B cell (primary cell): ENCODE data around the gene HIF3A. TPM values are rescaled to one million over a fixed set of nuclear protein-coding genes. Genes with fewer than 3 reads are reported as not detected.

Experiments used
- ATAC-seq: fragments of 200-7000 bp; cut with Tn5 transposase; one replicate; pipeline ENCODE4 v1.10.0; 2021; ENCODE audit warnings: low read depth, mild to moderate bottlenecking, moderate number of reproducible peaks, moderate library complexity
- CTCF ChIA-PET: fragments of 350-600 bp; sonication (Branson Sonifier 250); formaldehyde crosslinking; loops from one replicate; lab custom pipeline; 2021; ENCODE audit warnings: antibody characterized with exemption, inconsistent platforms; lab: Charles Lee
- POLR2A ChIA-PET: fragments of 350-600 bp; sonication (Branson Sonifier 250); formaldehyde crosslinking; loops from one replicate; lab custom pipeline; 2021; ENCODE audit warnings: antibody characterized with exemption; lab: Charles Lee
- DNase-seq: peaks from one replicate; pipeline ENCODE4 v3.0.0; 2013
- H2AFZ ChIP-seq: 2 replicates; pipeline ENCODE4 v1.6.1; 2012; ENCODE audit warnings: mild to moderate bottlenecking, low read depth, low read length; ENCODE audit not compliant: insufficient read depth, poor library complexity, severe bottlenecking
- H3K27ac ChIP-seq, 2 donors: 1 replicate in 1 of 2; 2 replicates in 1 of 2; pipeline ENCODE4 v1.5.1; 2012 to 2013; ENCODE audit warnings: low read length in 2 of 2, mild to moderate bottlenecking in 2 of 2, moderate library complexity in 1 of 2
- H3K27me3 ChIP-seq, 4 experiments: fragments of 200-600 bp in 1 of 4; sonication (generic) in 1 of 4; replicated peaks in 1 of 4; 1 replicate in 2 of 4; 2 replicates in 2 of 4; pipeline versions ENCODE4 v1.6.1 to v1.7.0; 2013 to 2016; ENCODE audit warnings: low read length in 3 of 4, mild to moderate bottlenecking in 2 of 4, mixed read lengths in 1 of 4, moderate library complexity in 1 of 4; ENCODE audit not compliant: insufficient read depth in 4 of 4, control insufficient read depth in 3 of 4; ENCODE audit errors: control extremely low read depth in 1 of 4
- H3K36me3 ChIP-seq, 2 experiments: replicated peaks in 1 of 2; 1 replicate in 1 of 2; 2 replicates in 1 of 2; pipeline versions ENCODE4 v1.6.1 to v1.7.1; 2013; ENCODE audit warnings: low read length in 1 of 2; ENCODE audit not compliant: insufficient read depth in 2 of 2, control insufficient read depth in 1 of 2; ENCODE audit errors: control extremely low read depth in 1 of 2, extremely low read depth in 1 of 2
- H3K4me1 ChIP-seq, 2 donors: fragments of 200-600 bp in 1 of 2; sonication (generic) in 1 of 2; 1 replicate in 1 of 2; 2 replicates in 1 of 2; pipeline versions ENCODE4 v1.5.1 to v1.6.1; 2013 to 2017; ENCODE audit warnings: low read length in 2 of 2; ENCODE audit not compliant: control insufficient read depth in 2 of 2, insufficient read depth in 2 of 2
- H3K4me2 ChIP-seq: replicated peaks from 2 replicates; pipeline ENCODE3; 2012; ENCODE audit warnings: mild to moderate bottlenecking, low read depth, low read length; ENCODE audit not compliant: poor library complexity, severe bottlenecking
- H3K4me3 ChIP-seq, 5 experiments: fragments of 200-600 bp in 1 of 5; sonication (generic) in 1 of 5; 1 replicate in 3 of 5; 2 replicates in 2 of 5; pipeline versions ENCODE4 v1.5.1 to v1.7.0; 2011 to 2016; ENCODE audit warnings: low read length in 4 of 5, mild to moderate bottlenecking in 4 of 5, low read depth in 2 of 5, control low read depth in 1 of 5, moderate library complexity in 1 of 5; ENCODE audit not compliant: insufficient read depth in 1 of 5; ENCODE audit errors: control extremely low read depth in 1 of 5, extremely low read depth in 1 of 5
- H3K79me2 ChIP-seq: fragments of 200-600 bp; sonication (generic); one replicate; pipeline ENCODE4 v1.6.0; 2016; ENCODE audit warnings: low read length; ENCODE audit not compliant: control insufficient read depth, insufficient read depth
- H3K9ac ChIP-seq: fragments of 200-600 bp; sonication (generic); 2 replicates; pipeline ENCODE4 v1.6.1; 2017; ENCODE audit warnings: mild to moderate bottlenecking, low read length, moderate library complexity
- H3K9me3 ChIP-seq, 3 donors: one replicate each; pipeline versions ENCODE4 v1.6.1 to v1.7.1; 2013; ENCODE audit warnings: low read length in 2 of 3; ENCODE audit not compliant: control insufficient read depth in 2 of 3, insufficient read depth in 1 of 3; ENCODE audit errors: control extremely low read depth in 1 of 3
- H4K20me1 ChIP-seq: 2 replicates; pipeline ENCODE4 v1.6.0; 2012; ENCODE audit warnings: mild to moderate bottlenecking, low read length; ENCODE audit not compliant: insufficient read depth, control insufficient read depth, poor library complexity, severe bottlenecking
- H3K27ac Mint-ChIP-seq: one replicate; pipeline ENCODE4 v1.8.0; 2021; ENCODE audit warnings: mixed read lengths
- H3K27me3 Mint-ChIP-seq: one replicate; pipeline ENCODE4 v1.8.0; 2021; ENCODE audit warnings: mixed read lengths
- H3K4me1 Mint-ChIP-seq: one replicate; pipeline ENCODE4 v1.8.0; 2021; ENCODE audit warnings: mixed read lengths
- H3K4me3 Mint-ChIP-seq: one replicate; pipeline ENCODE4 v1.8.0; 2021; ENCODE audit warnings: mixed read lengths
- H3K9me3 Mint-ChIP-seq: one replicate; pipeline ENCODE4 v1.8.0; 2022; ENCODE audit warnings: mixed read lengths; ENCODE audit not compliant: insufficient read depth
- EZH2 ChIP-seq: IDR thresholded peaks from 2 replicates; pipeline ENCODE4 v1.6.1; 2012; ENCODE audit warnings: borderline replicate concordance, low read depth, mild to moderate bottlenecking, moderate library complexity, low read length; ENCODE audit not compliant: insufficient read depth, poor library complexity, severe bottlenecking
- WGBS: methylation state at CpG from one replicate; pipeline ENCODE4 v1.1.5; 2013; ENCODE audit warnings: missing lambda C conversion rate; ENCODE audit not compliant: insufficient coverage; 5-methylcytosine and 5-hydroxymethylcytosine counted together
- intact Hi-C: fragments of 100-400 bp; cut with micrococcal nuclease; formaldehyde crosslinking; loops from one replicate; pipeline ENCODE4 v1.10.0; 2022
- polyA plus RNA-seq: library from polyadenylated mRNA; depleted of rRNA; stranded (reverse); fragments of >200 nt; gene quantifications from 2 replicates; pipeline ENCODE4 v1.2.3, GENCODE V29; 2012
- total RNA-seq, 2 donors: library from RNA; stranded (reverse); fragments of 120-200 nt in 1 of 2; gene quantifications; 1 replicate in 1 of 2; 2 replicates in 1 of 2; pipeline versions ENCODE4 v1.2.3 to v1.2.4, GENCODE V29; 2013 to 2022
- TF ChIP-seq, protein P1 (sequence below): fragments of 200-600 bp; IDR thresholded peaks from one replicate; pipeline ENCODE4 v1.8.0; 2022; ENCODE audit warnings: antibody characterized with exemption, mild to moderate bottlenecking

Gene HIF3A
- total and polyA plus RNA-seq, 2 donors (not counting 1 experiment from before 2014, with no cell fraction given), result not detected

- WGBS, result 93% methylated on average over 7 of the region's 9 CpGs
- ChIA-PET POLR2A (no interaction called here), CTCF (interaction anchor here (1.2 kb wide), 1 partner anchor 19 kb away, joined by 4 read pairs; no protein-coding TSS in a partner anchor)
- H3K4me3 ChIP-seq, result no peak overlapping the region
- H3K9ac ChIP-seq, result no peak overlapping the region
- Mint-ChIP-seq H3K27me3 (peaks cover 7% of the 10 kb centered on the region), H3K9me3 (peaks cover under 1% of the 10 kb centered on the region), H3K4me1 (no peaks in the 10 kb centered on the region), H3K27ac (no peak overlapping the region), H3K4me3 (no peak overlapping the region)
- no peak for ATAC-seq
- no peak overlapping the region for H3K4me2 ChIP-seq
- TF ChIP-seq, protein P1, sequence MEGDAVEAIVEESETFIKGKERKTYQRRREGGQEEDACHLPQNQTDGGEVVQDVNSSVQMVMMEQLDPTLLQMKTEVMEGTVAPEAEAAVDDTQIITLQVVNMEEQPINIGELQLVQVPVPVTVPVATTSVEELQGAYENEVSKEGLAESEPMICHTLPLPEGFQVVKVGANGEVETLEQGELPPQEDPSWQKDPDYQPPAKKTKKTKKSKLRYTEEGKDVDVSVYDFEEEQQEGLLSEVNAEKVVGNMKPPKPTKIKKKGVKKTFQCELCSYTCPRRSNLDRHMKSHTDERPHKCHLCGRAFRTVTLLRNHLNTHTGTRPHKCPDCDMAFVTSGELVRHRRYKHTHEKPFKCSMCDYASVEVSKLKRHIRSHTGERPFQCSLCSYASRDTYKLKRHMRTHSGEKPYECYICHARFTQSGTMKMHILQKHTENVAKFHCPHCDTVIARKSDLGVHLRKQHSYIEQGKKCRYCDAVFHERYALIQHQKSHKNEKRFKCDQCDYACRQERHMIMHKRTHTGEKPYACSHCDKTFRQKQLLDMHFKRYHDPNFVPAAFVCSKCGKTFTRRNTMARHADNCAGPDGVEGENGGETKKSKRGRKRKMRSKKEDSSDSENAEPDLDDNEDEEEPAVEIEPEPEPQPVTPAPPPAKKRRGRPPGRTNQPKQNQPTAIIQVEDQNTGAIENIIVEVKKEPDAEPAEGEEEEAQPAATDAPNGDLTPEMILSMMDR, result no peak
- no peak for TF ChIP-seq EZH2
- intact Hi-C loops, result no loop called here
- no peaks in the 10 kb centered on the region for H3K36me3 ChIP-seq
- H3K79me2 ChIP-seq, result no peaks in the 10 kb centered on the region
- H3K9me3 ChIP-seq, result peaks cover 0 to 9% (median 3%) of the 10 kb centered on the region in 3 donors
- no peak overlapping the region for H2AFZ ChIP-seq
- no peak overlapping the region for H3K27ac ChIP-seq
- H3K27me3 ChIP-seq, result peaks cover 0 to 8% (median 0%) of the 10 kb centered on the region in 4 experiments
- DNase-seq, result no peak
- H3K4me1 ChIP-seq, result no peaks in the 10 kb centered on the region
- no peaks in the 10 kb centered on the region for H4K20me1 ChIP-seq
These were observed 12.2 kb upstream of the HIF3A start for GRCh38 chr19:46284635-46285034.

DNA sequence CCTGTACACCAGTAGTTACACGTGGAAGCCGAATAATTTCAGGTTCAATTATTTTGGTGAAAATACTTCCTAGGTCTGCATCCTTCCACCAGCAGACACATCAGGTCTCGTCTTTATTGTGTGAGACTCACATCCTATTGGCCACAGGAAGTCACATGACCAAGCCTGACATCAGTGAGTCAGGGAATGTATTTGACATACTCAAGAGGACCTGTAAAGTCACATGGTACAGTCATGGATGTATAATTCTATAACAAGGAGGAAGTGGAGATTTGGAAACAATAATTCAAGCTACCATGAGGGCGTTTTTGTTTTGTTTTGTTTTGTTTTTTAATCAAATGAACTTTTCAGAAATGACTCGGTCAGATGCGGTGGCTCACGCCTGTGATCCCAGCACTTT lies 9.3 kb upstream of the HIF3A start:
- H3K9me3 Mint-ChIP-seq, result peaks cover 2% of the 10 kb centered on the region
- no peak overlapping the region for H3K4me3 ChIP-seq
- no peak overlapping the region for H3K4me2 ChIP-seq
- H3K27me3 ChIP-seq, result peaks cover 0 to 13% (median 0%) of the 10 kb centered on the region in 4 experiments
- H3K27ac ChIP-seq, result no peak overlapping the region
- ATAC-seq (no peak), DNase-seq (no peak)
- H2AFZ ChIP-seq, result no peak overlapping the region
- no peaks in the 10 kb centered on the region for H3K36me3 ChIP-seq
- H3K4me3 Mint-ChIP-seq, result no peak overlapping the region
- no peaks in the 10 kb centered on the region for H3K4me1 ChIP-seq
- ChIA-PET CTCF (no interaction called here), POLR2A (no interaction called here)
- H3K4me1 Mint-ChIP-seq, result no peaks in the 10 kb centered on the region
- WGBS, result 40% methylated on average over 3 of the region's 7 CpGs
- H3K9ac ChIP-seq, result no peak overlapping the region
- TF ChIP-seq, protein P1, result no peak
- no peak for TF ChIP-seq EZH2
- H3K9me3 ChIP-seq, result peaks cover 3 to 25% (median 5%) of the 10 kb centered on the region in 3 donors
- H4K20me1 ChIP-seq, result no peaks in the 10 kb centered on the region
- H3K27ac Mint-ChIP-seq, result no peak overlapping the region
- peaks cover 5% of the 10 kb centered on the region for H3K27me3 Mint-ChIP-seq
- no peaks in the 10 kb centered on the region for H3K79me2 ChIP-seq
- intact Hi-C loops, result no loop called here
